GM18526 (cell line): ENCODE data around the gene KLK13.

Experiments used
- POLR2A ChIP-seq: IDR thresholded peaks from 3 replicates; pipeline ENCODE4 v1.6.1; 2011; ENCODE audit not compliant: insufficient read length; ENCODE audit errors: extremely low read depth

The KLK13 gene, protein sequence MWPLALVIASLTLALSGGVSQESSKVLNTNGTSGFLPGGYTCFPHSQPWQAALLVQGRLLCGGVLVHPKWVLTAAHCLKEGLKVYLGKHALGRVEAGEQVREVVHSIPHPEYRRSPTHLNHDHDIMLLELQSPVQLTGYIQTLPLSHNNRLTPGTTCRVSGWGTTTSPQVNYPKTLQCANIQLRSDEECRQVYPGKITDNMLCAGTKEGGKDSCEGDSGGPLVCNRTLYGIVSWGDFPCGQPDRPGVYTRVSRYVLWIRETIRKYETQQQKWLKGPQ

DNA sequence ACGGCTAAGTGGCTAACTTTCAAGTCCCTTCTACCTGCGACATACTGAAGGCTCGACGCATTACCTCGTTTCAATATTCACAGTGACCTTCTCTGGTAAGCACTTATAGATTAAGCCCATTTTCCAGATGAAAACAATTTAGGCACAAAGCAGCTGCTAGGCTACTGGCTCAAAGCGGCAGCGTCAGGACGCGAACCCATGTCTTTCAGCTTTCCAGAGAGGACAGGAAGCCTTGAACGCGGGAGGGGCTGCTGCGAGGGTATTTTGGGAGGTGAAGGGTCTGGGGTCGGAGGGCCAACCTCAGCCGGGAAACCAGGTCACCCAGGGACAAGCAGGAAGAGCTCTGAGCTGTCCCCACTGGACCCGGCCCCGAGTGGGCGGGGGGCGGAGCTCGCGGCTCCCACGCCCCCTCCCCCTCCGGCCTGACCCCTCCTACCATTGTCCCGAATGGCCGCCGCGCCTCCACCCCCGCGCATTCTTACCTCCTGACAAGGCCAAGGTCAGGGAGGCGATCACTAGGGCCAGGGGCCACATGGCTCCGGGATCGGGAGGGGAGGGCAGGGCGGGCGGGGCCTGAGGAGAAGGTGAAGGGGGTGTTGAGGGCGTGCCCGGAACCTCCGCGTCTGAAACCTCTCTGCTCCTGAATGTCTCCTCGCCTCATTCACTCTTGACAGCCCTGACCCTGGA is at the start of gene KLK13:
Gene KLK13 (minus strand): TSS at position 559 of the 687 bp plus-strand sequence. CDS start 25 bp downstream, at position 534.
- TF ChIP-seq POLR2A: no peak

DNA sequence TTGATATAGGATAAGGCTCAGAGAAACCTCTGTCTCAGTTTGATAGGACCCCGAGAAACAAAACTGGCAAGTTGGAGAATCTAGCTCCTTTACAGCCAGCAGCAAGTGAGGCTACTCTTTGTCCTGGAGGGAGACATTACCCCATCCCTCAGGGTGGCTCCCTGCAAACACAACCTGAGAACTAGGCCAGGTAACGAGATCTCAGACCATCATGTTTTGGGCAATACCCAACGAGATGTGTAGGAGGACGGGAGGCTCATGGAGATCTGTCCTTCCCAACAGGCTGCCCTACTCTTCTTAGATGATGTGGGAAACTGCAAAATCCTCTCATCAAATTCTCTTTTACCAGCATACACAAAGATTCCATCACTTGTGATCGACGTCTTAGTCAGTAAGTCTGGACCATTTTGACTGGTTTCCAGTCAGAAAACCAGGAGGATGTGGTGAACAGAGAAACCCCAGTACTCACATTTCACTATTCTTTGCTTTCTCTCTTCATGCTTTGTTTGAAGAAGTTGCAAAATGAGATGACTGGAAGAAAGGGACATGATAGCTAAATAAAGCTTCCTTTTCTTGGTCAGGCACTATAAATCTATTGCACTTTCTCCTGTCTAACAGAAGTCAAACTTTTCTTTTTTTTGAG is 49.3 kb upstream of the KLK13 start:
- no peak for TF ChIP-seq POLR2A

- no peak for TF ChIP-seq POLR2A
These were observed 46.7 kb upstream of the KLK13 start for GRCh38 chr19:51111606-51112005.

DNA sequence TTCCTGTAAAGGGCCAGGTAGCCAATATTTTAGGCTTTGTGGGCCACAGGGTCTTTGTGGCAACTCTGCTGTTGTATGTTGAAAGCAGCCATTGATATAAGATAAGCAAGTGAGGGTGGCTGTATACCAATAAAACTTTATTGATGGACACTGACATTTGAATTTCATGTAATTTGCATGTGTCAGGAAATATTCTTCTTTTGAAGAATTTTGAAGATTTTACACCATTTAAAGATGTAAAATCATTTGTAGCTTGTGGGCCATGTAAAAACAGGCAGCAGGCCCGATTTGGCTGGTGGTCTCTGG is 45.7 kb upstream of the KLK13 start:
- TF ChIP-seq POLR2A: no peak

- no peak for TF ChIP-seq POLR2A
These were observed 43.9 kb upstream of the KLK13 start for GRCh38 chr19:51108805-51109146.

DNA sequence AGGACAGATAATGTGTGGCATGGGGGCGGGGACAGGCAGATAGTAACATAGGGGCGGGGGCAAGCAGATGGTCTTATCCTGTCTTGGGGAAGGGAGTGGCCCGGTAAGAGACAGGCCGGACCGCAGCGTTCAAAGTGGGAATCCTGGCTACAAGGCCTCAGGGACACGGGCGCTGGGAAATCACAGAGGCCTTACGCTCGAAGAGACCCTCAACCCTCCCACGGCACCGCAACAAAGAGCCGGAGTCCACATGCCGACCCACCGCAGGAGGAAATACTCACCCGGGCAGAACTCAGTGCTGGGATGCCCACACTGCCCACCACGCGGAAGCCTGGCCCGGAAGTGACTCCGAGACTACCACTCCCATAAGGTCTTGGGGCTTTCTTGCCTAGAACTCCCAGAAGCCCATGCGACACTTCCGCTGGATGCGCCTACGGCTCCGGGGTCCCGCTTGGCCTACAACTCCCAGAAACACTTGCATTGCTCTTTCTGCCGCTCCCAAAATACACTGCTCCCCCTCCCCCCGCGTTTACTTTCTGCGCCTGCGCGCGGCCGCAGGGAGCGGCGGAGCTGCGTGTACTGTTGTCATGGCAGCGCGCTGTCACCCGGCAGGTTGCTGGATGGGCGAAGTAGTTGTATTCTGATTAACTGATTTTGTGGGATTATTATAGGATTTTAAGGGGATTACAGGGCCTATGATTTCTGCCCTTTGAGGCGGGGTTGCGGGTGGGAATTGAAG is 43.3 kb upstream of the KLK13 start, which contains the start of gene CTU1:
Gene CTU1 (minus strand): TSS at position 344 of the 739 bp plus-strand sequence. CDS start 3,840 bp downstream, outside the sequence.
- peak; percentile 74 for TF ChIP-seq POLR2A

- TF ChIP-seq POLR2A: no peak
These were observed 42.6 kb upstream of the KLK13 start for GRCh38 chr19:51107406-51108065.

- no peak for TF ChIP-seq POLR2A
These were observed 39.0 kb upstream of the KLK13 start for GRCh38 chr19:51103926-51104341.

DNA sequence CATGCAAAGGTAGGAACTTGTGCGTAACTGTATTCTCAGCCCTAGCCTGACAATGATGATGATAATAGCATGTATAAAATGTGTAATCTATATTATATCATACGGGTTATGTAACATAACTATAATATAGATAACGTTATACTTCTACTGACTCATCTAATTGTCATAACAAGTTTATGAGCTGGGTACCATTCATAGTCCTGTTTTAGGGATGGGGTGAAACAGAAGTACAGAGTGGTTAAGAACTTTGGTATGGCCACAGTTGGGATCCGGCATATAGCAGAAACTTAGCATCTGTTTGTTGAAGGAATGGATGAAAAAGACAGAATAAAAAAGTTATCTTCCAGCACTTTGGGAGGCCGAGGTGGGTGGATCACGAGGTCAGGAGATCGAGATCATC is 38.1 kb upstream of the KLK13 start:
- no peak for TF ChIP-seq POLR2A

DNA sequence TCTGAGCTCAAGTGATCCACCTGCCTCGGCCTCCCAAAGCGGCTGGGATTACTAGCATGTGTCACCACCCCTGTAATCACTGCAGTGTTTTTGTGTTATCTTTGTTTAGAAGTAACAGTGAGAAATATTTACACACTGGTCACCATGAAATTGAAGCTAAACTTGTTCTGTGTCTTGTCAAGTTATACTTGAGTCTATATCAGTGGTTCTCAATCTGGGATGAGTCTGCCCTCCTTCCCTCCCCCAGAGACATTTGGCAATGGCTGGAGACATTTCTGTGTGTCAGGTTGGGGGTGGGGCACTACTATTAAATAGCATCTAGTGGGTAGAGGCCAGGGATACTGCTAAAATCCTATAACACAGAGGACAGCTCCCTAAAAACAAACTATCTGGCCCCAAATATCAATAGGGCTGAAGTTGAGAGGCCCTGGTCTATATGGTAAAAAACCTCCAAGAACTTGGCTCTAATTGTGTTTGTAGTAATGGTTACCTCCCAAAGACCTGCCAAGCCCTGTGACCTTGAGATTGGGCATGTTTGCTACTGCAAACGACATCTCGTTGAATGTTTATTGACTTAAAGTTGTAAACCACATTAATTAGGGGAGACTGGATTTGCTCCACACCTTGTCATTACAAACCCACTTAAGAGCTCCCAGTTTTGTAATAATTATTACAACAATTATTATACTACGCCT is 36.4 kb upstream of the KLK13 start:
- TF ChIP-seq POLR2A: no peak

DNA sequence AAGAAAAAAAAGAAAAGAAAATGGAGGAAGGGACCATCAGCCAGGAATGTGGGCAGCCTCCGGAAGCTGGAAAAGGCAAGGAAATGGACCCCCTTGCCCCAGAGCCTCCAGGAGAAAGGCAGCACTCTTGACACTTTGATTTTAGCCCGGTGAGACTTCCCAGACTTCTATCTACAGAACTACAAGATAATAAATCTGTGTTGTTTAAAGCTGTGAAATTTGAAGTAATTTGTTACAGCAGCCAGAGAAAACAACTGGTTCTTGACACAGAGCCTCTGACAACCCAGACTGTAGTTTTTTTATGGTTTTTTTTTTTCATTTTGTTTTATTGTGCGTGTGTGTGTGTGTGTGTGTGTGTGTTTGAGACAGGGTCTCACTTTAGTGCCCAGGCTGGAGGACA is 35.7 kb upstream of the KLK13 start:
- TF ChIP-seq POLR2A: no peak

GRCh38 chr19:51099047-51099382 is 34.1 kb upstream of the KLK13 start:
- no peak for TF ChIP-seq POLR2A

GRCh38 chr19:51098365-51099046 is 33.6 kb upstream of the KLK13 start:
- no peak for TF ChIP-seq POLR2A

- TF ChIP-seq POLR2A: no peak
These were observed 32.9 kb upstream of the KLK13 start for GRCh38 chr19:51097796-51098195.
